NCI-H226 (cell line): Measurements from ENCODE around the gene SLC2A4RG.

ENCODE experiments used
- DNase-seq: peaks from one replicate; pipeline ENCODE4 v3.0.0-alpha.2; 2015

The SLC2A4RG gene

GRCh38 chr20:63739130-63740069 lies at the start of gene SLC2A4RG:
Gene SLC2A4RG, plus strand, starts transcription at chr20:63739776. Its CDS starts 137 bp downstream, at chr20:63739913.
- DNase-seq, result peak; percentile 68

DNA sequence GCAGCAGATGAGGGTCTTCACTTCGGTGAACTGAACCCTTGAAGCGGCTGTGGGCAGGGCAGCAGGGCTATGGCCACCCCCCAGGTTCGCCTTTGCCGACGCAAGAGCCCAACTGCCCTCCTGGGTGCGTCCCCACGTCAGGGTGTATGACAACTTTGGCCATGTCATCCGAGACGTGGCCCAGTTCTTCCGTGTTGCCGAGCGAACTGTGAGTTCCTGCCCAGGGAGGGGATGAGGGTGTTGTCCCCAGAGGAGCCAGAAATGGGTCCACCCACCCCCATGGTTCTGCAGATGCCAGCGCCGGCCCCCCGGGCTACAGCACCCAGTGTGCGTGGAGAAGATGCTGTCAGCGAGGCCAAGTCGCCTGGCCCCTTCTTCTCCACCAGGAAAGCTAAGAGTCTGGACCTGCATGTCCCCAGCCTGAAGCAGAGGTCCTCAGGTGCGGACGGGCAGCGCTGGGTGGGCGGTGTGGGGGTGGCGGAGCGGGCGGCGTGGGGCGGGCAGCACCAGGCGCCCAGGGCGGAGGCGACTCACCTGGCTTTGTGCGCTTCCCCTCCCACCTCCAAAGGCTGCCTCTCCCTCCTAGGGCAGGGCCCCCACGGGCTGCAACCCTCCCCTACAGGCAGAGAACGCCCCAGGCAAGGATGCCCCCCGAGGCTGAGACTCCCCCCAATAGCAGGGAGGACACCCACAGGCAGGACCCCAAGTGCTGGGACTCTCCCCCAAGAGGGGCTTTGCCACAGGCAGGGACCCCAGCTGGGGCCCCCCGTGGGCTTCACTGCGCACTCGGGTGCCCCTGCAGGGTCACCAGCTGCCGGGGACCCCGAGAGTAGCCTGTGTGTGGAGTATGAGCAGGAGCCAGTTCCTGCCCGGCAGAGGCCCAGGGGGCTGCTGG lies 49.3 kb upstream of the SLC2A4RG start:
- DNase-seq, result no peak

GRCh38 chr20:63690898-63691710 lies 48.5 kb upstream of the SLC2A4RG start:
- DNase-seq, result no peak

- no peak for DNase-seq
Measured at GRCh38 chr20:63691711-63692435, 47.7 kb upstream of the SLC2A4RG start.

GRCh38 chr20:63692436-63693082 lies 47.0 kb upstream of the SLC2A4RG start:
- DNase-seq, result no peak

GRCh38 chr20:63693083-63693732 lies 46.4 kb upstream of the SLC2A4RG start:
- no peak for DNase-seq

DNA sequence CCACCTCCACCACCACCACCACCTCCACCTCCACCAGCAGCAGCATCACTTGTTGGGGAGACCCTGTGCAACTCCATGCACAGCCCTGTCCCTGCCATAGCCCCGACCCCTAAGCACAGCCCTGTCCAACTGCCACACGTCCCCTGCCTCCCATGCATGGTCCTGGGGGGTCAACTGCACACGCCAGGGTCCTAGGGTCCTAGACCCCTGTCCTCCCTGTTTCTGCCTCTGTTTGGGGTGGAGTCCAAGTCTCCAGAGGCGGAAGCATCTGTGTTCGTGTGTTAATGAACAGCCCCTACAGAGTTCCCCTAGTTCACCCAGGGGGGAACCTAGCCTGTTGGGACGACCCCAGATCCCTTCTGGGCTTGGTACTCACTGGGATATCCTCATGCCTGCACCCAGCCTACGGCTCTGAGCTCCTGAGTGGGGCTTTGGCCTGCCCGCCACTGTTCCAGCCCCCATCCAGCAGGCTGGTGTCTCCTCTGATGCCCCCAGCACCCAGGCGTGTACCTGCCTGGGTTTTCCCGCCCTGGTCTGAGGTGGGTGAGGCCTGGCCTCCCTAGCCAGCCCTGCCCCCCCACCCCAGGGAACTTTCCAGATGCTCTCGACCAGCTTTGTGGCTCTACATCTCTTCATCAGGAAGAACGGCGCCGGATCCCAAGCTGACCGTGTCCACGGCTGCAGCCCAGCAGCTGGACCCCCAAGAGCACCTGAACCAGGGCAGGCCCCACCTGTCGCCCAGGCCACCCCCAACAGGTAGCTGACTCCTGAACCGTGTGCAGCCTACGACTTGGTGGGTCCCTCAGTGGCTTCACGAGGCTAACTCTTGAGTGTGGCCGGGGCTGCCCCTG lies 45.6 kb upstream of the SLC2A4RG start:
- DNase-seq, result no peak

DNA sequence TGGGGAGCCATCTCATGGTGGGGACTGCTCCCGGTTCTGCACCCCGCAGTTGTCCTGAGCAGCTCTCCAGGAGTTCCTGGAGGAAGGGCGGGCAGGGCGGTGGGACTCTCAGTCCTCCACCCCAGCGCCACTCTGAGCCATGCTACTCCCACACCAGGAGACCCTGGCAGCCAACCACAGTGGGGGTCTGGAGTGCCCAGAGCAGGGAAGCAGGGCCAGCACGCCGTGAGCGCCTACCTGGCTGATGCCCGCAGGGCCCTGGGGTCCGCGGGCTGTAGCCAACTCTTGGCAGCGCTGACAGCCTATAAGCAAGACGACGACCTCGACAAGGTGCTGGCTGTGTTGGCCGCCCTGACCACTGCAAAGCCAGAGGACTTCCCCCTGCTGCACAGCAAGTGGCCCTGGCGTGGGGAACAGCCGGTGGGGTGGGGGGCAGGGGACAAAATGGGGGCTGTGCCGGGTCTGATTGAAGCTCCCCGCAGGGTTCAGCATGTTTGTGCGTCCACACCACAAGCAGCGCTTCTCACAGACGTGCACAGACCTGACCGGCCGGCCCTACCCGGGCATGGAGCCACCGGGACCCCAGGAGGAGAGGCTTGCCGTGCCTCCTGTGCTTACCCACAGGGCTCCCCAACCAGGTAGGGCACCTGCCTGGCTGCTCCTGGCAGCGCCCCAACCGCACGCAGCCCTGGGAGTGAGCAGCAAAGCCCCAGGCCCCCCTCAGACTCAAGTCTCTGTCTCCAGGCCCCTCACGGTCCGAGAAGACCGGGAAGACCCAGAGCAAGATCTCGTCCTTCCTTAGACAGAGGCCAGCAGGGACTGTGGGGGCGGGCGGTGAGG lies 44.8 kb upstream of the SLC2A4RG start:
- no peak for DNase-seq

DNA sequence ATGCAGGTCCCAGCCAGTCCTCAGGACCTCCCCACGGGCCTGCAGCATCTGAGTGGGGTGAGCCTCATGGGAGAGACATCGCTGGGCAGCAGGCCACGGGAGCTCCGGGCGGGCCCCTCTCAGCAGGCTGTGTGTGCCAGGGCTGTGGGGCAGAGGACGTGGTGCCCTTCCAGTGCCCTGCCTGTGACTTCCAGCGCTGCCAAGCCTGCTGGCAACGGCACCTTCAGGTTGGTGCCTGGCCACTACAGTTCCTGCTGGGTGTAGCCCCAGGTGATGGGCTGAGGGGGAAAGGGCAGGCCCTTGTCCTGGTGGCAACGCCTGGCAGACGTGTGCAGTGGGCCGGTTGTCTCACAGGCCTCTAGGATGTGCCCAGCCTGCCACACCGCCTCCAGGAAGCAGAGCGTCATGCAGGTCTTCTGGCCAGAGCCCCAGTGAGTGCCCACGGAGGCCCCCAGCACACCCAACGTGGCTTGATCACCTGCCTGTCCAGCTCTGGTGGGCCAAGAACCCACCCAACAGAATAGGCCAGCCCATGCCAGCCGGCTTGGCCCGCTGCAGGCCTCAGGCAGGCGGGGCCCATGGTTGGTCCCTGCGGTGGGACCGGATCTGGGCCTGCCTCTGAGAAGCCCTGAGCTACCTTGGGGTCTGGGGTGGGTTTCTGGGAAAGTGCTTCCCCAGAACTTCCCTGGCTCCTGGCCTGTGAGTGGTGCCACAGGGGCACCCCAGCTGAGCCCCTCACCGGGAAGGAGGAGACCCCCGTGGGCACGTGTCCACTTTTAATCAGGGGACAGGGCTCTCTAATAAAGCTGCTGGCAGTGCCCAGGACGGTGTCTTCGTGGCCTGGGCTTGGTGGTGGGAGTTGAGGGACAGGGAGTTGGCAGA lies 43.9 kb upstream of the SLC2A4RG start:
- no peak for DNase-seq

GRCh38 chr20:63696306-63696627 lies 43.3 kb upstream of the SLC2A4RG start:
- peak; percentile 85 for DNase-seq

GRCh38 chr20:63696628-63697356 lies 42.8 kb upstream of the SLC2A4RG start, which contains the start of gene TNFRSF6B:
Gene TNFRSF6B, plus strand, starts transcription at chr20:63696652. Its CDS starts 116 bp downstream, at chr20:63696768.
- no peak for DNase-seq

DNA sequence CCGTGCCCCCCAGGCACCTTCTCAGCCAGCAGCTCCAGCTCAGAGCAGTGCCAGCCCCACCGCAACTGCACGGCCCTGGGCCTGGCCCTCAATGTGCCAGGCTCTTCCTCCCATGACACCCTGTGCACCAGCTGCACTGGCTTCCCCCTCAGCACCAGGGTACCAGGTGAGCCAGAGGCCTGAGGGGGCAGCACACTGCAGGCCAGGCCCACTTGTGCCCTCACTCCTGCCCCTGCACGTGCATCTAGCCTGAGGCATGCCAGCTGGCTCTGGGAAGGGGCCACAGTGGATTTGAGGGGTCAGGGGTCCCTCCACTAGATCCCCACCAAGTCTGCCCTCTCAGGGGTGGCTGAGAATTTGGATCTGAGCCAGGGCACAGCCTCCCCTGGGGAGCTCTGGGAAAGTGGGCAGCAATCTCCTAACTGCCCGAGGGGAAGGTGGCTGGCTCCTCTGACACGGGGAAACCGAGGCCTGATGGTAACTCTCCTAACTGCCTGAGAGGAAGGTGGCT lies 42.2 kb upstream of the SLC2A4RG start:
- DNase-seq, result no peak

DNA sequence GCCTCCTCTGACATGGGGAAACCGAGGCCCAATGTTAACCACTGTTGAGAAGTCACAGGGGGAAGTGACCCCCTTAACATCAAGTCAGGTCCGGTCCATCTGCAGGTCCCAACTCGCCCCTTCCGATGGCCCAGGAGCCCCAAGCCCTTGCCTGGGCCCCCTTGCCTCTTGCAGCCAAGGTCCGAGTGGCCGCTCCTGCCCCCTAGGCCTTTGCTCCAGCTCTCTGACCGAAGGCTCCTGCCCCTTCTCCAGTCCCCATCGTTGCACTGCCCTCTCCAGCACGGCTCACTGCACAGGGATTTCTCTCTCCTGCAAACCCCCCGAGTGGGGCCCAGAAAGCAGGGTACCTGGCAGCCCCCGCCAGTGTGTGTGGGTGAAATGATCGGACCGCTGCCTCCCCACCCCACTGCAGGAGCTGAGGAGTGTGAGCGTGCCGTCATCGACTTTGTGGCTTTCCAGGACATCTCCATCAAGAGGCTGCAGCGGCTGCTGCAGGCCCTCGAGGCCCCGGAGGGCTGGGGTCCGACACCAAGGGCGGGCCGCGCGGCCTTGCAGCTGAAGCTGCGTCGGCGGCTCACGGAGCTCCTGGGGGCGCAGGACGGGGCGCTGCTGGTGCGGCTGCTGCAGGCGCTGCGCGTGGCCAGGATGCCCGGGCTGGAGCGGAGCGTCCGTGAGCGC lies 41.6 kb upstream of the SLC2A4RG start:
- DNase-seq, result no peak

GRCh38 chr20:63698739-63699465 lies 40.7 kb upstream of the SLC2A4RG start:
- peak; percentile 75 for DNase-seq

- no peak for DNase-seq
Measured at GRCh38 chr20:63699466-63700198, 39.9 kb upstream of the SLC2A4RG start.
